GM19238 (cell line): Measurements from ENCODE around the gene OPCML.

ENCODE experiments used
- DNase-seq: peaks from one replicate; pipeline ENCODE4 v3.0.0; 2011; ENCODE audit warnings: low spot score; ENCODE audit not compliant: insufficient read length

Gene OPCML

DNA sequence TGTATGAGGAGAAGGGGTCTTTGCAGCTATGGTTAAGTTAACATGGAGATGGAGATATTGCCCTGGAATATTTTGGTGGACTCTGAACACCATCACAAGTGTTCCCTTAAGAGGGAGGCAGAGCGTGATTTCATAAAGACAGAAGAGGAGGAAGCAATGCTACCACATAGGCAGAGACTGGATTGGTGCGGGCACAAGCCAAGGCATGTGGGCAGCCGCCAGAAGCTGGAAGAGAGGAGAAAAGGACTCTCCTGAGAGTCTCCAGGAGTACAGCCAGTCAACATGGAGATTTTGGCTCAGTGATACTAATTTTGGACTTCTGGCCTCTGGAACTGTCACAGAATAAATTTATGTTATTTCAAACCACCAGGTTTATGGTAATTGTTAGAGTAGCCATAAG, 231.6 kb downstream of the OPCML start:
- no peak for DNase-seq

GRCh38 chr11:133291780-133292179, 240.5 kb downstream of the OPCML start:
- DNase-seq, result no peak

GRCh38 chr11:133285359-133285758, 246.9 kb downstream of the OPCML start:
- no peak for DNase-seq

DNA sequence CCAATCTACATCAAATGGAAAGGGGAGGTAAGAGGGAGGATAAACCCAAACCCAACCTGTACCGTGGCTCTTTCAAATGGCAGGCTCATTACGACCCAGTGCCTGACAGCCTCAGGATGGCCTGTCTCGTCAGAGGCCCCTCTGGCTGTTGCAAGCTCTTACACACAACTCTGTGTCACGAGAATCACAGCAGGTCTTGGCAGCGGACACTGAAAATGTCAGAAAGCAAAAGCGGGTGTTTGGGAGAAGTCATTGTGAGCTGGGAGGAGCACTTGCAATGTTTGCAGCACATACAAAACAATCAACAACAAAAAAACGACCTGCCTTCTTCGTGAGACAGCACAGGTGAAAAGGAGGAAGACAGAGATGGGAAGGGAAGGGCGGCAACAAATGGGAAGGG, 248.1 kb downstream of the OPCML start:
- no peak for DNase-seq

- DNase-seq, result no peak
Measured at GRCh38 chr11:133277886-133278285, 254.4 kb downstream of the OPCML start.

- DNase-seq, result no peak
Measured at GRCh38 chr11:133271871-133272776, 260.2 kb downstream of the OPCML start.

DNA sequence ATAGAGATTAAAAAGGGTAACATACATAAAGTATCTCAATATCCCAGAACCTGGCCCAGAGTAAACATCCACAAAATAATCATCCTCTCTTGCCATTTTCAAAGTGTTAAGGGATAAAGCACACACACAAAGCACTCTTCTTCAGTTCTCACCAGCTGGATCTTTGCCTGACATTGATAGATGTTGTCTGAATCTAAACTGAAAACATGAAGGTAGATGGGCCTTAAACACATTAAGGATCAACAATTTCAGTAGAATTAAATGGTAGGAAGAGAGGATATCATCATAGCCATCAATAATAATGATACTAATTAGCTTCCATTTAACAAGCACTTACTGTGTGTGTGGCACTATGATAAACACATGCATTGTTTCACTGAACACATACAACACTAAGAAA, 261.1 kb downstream of the OPCML start:
- DNase-seq, result no peak

DNA sequence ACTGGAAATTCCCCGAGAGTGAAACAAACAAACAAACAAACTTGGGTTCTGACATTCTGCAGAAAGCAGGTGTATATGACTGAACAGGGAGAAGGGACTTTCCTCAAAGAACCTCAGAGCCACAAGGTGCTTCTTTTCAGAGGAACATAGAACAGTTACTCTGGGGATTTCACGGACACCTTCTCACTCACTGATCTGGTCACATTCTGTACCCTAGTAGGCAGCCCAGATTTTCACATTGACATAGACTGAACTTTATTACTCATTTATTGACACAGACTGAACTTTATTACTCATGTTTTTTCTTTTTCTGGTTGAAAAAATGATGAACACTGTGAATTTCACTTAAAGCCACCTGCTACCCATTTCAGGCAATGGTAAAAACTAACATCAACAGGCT, 263.0 kb downstream of the OPCML start:
- DNase-seq, result peak; percentile 19

GRCh38 chr11:133266986-133267385, 265.3 kb downstream of the OPCML start:
- DNase-seq, result no peak

DNA sequence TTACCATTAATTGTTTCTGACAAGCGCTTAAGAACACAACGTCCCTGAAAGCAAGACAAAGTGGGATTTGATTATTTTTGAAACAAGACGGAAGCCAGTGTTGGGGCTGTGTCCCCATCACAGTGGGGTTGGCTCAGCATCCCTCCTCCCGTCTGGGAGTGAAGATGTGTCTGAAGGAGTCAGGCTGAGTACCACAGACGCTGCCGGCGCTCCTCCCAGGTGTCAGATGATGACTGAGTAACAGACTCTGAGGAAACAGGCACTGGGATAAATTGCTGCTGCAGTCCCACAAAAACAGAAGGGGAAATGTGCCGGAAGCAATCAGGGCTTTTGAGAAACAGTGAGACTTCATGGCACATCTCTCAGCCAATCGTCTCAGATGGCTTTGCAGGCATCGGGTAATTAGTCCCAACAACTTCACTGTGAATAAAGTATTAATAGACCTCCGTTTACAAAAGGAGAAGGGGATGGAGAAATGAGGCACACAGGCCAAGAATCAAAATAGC, 266.7 kb downstream of the OPCML start:
- DNase-seq, result no peak

DNA sequence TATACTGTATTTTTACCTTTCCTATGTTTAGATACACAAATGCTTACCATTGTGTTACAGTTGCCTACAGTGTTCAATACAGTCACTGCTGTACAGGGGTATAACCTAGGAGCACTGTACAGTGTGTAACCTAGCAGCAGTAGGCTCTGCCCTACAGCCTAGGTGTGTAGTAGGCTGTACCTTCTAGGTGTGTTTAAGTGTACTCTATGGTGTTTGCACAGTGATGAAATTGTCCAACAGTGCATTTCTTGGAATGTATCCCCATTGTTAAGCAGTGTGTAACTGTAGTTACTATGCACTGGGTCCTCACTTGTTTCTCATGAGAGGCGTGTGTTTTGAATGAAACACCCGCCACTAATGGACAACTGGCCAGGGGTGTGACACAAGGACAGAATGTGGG, 269.0 kb downstream of the OPCML start:
- no peak for DNase-seq

GRCh38 chr11:133258751-133259150, 273.6 kb downstream of the OPCML start:
- no peak for DNase-seq

DNA sequence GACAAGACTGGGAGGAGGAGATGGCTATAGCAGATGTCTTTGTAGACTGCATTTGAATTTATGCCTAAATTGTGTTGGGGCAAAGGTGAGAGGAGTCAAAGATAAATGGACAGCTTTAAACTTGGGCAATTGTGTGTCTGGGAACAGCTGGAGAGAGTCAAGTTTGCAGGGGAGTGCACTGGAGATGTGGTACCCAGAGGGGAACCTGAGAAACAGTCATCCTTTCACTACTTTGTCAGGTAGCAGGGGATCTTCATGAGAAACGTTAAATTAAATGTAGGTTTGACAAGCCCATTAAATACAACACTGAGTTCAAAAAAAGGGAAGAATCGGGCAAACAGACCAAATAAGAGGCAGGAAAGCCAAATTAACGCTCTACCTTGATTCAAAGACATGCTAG, 277.7 kb downstream of the OPCML start:
- DNase-seq, result no peak

GRCh38 chr11:133253570-133253969, 278.7 kb downstream of the OPCML start:
- DNase-seq, result no peak

DNA sequence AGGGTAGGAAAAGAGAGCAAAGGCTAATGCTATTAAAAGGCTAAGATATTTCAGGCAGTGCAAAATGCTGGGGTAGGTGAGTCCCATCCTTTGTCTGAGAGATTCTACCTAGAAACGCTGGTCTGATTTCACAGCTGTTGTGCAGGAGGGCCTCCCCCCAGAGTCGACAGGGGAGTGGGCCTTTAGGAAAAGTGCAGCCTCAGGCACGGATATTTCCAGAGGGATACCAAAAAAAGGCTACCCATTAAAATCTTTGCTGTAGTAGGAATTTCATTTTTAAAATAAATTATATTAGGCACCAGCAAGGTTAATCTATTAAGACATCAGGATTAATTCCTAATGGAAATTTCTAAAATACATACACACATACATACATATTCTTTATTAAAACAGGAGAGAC, 280.5 kb downstream of the OPCML start:
- DNase-seq, result no peak

- DNase-seq, result no peak
Measured at GRCh38 chr11:133249530-133249929, 282.8 kb downstream of the OPCML start.

- DNase-seq, result no peak
Measured at GRCh38 chr11:133249065-133249464, 283.2 kb downstream of the OPCML start.

DNA sequence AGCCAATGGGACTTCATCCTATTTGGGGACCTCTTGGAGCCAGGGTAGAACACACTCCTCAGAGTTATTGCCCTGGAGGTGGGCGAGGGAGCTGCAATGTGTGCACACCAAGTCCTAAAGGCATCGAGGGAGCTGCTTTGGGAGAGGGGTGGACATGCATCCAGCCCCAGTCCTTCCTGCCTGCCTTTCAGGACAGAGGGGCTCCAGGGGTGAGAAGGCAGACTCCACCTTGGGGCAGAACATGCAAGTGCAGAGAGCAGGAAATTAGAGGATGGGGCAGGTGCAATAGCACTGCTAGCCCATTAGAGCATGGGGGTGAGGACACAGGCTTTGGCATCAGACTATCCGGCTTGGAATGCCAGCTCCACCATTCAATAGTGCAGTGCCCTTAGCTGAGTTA, 288.5 kb downstream of the OPCML start:
- DNase-seq, result no peak

DNA sequence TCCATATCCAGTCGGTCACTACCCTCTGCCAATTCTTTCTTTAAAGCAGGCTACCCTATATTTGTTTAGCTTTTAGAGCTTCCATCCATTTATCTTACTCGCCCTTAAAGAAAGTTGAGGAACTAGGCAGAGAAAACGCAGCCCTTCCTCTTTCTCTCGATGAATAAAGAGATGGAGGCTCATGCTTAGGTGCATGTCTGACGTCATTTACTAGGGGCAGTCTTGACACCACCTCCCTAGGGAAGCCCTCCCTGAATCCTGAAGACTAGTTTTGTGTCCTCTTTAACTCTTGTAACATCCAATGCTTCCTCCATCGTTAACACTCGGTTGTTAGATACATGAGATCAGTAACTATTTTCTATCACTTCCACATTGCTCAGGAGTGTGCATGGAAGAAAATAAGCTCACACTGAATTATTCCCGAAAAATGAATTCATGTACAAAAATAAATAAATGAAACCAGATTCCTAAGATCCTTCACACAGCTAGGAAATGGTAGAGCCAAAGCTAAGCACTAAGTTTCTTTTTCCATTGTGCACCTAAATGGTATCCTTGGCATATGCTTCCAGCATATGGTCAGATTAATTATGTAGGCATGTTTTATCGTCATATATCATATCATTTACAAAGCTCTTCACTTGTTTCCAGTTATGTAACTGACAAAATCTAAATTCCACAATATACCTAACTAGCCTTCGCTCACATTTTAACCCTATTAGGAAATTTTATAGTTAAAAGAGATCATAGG, 291.2 kb downstream of the OPCML start:
- no peak for DNase-seq

GRCh38 chr11:133239575-133239974, 292.7 kb downstream of the OPCML start:
- no peak for DNase-seq

GRCh38 chr11:133238495-133238894, 293.8 kb downstream of the OPCML start:
- DNase-seq, result no peak

DNA sequence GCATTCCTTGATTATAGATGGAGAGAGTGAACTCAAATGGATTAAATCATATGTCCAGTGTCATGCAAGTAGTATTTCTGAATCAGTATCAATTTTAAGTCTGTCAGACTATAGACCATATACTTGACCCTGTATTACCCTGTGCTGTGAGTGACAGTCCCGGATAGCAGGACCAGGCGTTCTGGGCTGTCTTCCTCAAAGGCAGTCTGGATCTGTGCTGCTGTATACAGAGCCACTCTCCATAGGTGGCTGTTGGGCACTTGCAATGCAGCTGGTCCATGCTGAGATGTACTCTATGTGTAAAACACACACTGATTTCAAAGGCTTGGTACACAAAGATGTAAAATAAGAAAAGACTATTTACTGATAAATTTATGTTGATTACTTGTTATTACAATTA, 294.3 kb downstream of the OPCML start:
- DNase-seq, result no peak
